CD4-positive, alpha-beta T cell treated with Interleukin-1 beta for 1 hour (primary cell): ENCODE results near the gene COL11A2.
A peak's percentile ranks its signal among the peaks of the same experiment; 100 is the strongest.
"Not testable (repeated sequence)": the region's sequence is repeated elsewhere in the genome, so short reads cannot be mapped to it uniquely, and the experiment has no call there.

Source experiments
- DNase-seq, 2 donors: peaks; one replicate each; pipeline ENCODE4 v3.0.0-alpha.2; 2020 to 2022

Gene COL11A2

DNA sequence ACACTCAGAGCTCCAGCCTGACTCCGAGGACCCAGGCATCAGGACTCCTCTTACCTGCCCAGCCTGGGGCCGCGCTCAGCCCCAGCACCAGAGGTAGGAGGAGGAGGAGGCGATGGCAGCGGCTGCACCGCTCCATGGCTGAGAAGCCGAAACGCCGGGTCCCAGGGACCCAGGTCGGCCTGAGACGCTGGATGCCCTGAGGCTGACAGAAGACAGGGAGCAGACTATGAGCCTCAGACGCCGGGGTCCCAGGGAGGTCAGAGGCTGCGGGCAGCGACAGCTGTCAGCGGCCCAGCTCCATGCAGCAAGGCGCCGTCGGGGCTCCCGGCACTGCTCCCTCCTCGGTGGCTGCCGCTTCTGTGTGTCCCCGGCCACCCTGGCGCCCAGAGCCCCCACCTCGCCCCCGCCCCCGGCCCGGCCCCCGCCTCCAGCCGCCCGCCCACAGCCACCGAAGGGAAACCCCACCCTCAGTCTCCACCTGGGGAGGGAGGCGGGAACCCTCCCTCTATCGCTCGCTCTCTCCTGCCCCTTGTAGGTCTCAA, at the start of gene COL11A2:
Gene COL11A2, minus strand, starts transcription at position 363 of the 542 bp plus-strand sequence. Its CDS starts 227 bp downstream, at position 136.
- DNase-seq = peak; percentile 27 to 45

DNA sequence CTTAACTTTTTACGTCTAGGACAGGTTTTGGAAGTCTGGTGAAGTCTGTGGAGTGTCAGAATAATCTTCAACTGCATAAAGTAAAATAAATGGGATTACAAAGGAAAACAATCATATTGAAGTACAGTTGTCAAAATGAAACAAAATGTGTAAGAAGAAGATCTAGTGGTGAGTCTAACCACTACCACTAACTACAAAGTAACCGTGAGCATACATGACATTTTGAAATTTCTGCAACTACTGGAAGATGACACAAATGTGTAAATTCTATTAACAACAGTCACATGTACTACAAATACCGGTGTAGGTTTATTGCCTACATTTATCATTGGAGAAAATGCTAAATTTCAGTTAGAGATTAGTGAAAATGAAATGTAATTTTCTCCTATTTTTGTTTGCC, 49.7 kb upstream of the COL11A2 start:
- DNase-seq = no peak

DNA sequence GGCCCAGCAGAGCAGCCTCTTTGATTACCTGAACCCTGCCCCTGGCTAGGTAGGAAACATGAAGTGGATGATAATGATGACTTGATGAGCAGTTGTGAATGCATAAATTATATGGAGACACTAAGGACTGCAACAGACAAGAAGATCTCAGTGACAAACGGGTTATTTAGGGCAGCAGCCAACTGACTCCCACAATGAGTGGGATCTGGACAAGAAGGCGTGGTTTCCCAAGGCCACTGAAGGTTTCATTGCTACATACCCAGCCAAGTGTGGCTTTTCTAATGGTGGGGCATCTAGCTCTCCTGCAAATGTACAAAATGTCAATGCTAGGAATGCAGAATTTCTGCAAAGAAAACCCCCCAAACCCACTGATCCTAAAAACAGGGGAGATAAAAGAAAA, 45.5 kb upstream of the COL11A2 start:
- no peak for DNase-seq

DNA sequence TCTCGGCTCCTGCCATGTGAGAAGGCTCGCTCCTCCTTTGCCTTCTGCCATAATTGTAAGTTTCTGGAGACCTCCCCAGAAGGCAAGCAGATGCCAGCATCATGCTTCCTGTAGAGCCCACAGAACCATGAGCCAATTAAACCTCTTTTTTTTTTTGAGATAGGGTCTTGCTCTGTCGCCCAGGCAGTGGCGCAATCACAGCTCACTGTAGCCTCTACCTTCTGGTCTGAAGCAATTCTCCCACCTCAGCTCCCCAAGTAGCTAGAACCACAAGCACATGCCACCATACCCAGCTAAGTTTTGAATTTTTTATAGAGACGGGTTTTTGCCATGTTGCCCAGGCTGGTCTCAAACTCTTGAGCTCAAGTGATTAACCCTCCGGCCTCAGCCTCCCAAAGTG, 44.6 kb upstream of the COL11A2 start:
- no peak for DNase-seq

DNA sequence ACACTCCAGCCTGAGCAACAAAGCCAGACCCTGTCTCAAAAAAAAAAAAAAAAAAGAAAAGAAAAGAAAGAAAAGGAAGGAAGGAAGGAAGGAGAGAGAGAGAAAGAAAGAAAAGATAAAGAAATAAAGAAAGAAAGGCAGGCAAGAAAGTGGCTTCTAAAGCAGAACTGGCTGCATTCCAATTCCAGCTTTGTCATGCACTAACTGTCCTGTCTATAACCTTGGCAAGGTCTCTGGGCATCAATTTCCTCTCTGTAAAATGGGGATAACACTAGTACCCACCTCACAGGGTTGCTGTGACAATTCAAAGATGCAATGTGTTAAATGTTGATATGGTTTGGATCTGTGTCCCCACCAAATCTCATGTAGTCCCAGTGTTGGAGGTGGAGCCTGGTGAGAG, 44.1 kb upstream of the COL11A2 start:
- no peak for DNase-seq

DNA sequence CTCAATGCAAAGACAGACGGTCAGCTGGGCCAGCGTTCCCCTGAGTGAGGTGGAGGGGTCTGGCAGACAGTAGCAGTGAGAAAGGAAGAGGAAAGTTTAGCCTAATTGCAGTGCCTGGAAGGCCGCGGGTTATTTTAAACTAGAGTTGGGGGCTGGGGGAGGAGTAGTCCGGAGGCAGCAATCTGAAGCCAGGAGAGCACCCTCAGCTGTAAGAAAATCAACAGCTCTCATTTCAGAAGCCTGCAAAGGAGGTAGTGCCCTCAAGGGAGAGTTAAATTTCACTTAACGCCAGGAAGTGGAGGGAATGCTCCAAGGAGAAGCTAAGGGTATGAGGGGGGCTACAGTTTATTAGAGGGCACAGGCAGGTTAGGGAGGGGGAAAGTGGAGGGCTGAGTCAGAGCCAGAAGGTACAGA, 43.0 kb upstream of the COL11A2 start:
- no peak for DNase-seq

DNA sequence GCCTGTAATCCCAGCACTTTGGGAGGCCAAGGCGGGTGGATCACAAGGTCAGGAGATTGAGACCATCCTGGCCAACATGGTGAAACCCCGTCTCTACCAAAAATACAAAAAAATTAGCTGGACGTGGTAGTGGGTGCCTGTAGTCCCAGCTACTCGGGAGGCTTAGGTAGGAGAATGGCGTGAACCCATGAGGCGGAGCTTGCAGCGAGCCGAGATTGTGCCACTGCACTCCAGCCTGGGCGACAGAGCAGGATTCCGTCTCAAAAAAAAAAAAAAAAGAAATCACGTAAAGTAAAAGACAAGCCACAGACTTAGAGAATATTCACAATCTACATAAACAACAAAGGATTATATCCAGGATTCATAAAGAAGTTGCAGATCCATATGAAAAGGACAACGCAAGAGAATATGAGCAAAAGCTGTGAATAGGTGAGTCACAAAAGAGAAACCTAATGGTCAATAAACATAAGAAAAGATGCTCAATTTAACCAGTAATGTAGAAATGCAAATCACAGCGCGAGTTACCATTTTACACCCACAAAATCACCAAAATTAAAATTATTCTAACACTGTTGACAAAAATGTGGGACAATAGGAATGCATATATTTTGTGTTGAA, 34.3 kb upstream of the COL11A2 start:
- DNase-seq = not testable (repeated sequence)

DNA sequence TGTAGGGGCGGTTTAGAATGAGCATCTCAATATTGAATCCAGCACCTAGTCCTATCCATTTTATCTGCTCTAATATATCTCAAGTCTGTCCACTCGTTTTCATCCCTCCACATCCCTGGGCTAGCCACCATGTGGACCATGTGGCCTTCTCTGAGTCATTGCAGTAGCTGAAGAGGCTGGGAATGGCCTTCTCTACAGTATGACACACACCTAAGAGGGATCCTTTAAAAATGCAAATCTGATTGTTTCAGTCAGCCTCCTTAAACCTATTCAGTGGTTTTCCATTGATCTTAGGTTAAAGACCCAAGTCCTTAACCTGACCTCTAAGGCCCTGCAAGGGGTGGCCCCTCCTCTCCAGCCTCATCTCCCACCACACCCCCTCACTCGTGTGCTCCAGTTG, 25.4 kb upstream of the COL11A2 start:
- DNase-seq = no peak

DNA sequence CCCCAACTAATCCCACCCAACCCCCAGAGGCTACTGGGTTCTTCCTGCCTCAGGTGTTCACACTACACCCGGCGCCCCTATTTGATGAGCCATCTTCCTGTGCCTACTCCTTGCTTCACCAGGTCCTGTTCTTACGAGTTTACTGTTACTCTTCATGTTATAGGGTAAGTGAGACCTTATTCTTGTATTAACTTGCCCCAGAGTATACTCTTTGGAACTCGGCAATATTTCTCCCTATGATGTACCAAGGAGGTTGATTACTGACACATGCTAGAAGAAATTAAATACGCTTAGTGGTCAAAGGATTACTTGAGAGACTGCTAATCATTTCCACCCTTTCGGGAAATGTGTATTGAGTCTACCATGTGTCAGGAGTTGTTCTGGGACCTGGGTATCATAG, 25.0 kb upstream of the COL11A2 start:
- DNase-seq = no peak

DNA sequence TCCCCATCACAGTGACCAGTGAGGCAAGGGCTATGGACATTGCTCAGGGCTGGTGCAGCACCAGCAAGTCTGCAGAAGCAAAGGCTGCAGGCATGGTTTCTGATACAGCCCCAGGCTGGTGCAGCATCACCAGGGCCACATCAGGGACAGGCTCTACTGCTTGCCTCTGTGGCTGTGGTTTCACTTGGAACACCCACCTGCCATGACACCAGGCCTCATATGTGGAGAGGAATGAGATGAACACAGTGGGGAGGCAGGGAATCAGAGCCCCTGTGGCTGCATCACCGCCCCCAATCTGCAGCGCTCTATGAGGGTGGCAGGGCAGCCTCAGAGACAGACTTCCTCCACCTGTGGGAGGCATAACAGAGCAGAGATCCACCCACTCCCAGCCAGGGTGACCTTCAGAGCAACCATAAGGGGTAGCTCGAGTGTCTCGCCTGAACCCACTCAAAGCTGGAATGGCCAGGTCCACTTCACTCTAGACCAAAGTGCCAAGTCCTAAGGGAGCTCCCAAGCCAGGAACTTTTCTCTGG, 23.9 kb upstream of the COL11A2 start:
- DNase-seq = no peak

DNA sequence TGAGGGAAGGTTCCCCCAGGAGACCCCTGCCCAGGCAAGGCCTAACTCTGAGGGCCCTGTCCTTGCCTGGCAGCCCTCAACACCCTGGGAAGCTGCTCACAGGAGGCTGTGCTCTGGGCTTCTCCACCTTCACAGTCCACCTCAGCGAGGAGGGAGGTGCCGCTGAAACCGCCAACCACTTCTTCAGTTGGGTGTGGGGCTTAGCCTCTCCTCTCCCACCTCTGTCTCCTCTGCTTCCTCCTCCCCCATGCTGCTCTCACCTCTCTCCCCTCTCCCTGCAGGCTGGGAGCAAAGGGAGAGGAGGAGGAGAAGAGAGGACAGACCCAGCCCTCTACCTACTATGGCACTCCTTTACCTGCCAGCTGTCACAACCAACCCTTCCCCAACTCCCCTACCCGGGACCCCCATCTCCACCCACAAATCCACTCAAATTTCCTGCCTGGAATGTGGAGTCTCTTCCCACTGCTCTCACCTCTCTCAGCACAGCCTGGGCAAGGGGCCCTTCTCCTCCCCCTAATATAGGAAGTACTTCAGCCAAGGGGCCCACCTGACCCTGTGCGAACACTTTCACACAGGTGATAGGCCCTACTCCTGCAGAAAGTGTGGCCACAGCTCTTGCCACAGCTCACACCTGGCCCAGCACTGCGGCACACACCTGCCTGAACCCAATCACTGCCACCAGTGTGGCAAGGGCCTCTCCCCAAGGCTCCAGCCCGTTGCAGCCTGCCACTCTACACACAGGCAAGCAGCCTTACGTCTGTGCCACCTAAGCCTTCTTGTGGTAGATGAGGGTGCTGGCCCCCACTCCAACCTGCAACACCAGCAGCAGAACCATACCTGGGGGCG, 23.2 kb upstream of the COL11A2 start:
- no peak for DNase-seq

DNA sequence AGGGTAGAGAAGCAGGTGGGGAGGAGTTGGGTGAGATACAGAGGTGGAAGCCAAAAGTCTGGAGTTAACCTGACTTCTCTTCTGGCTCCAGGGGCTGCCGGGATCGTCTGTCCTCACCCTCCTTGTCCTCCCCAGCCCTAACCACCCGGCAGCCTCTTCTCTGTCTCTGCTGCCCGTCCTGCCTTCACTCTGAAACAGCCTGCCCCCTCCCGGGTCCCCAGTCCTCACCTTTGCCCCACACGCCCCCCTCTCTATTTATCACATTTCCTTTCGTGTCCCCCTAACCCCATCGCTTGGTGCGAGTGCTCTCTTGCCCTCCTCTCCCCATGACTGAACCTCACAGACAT, 21.7 kb upstream of the COL11A2 start:
- no peak for DNase-seq

DNA sequence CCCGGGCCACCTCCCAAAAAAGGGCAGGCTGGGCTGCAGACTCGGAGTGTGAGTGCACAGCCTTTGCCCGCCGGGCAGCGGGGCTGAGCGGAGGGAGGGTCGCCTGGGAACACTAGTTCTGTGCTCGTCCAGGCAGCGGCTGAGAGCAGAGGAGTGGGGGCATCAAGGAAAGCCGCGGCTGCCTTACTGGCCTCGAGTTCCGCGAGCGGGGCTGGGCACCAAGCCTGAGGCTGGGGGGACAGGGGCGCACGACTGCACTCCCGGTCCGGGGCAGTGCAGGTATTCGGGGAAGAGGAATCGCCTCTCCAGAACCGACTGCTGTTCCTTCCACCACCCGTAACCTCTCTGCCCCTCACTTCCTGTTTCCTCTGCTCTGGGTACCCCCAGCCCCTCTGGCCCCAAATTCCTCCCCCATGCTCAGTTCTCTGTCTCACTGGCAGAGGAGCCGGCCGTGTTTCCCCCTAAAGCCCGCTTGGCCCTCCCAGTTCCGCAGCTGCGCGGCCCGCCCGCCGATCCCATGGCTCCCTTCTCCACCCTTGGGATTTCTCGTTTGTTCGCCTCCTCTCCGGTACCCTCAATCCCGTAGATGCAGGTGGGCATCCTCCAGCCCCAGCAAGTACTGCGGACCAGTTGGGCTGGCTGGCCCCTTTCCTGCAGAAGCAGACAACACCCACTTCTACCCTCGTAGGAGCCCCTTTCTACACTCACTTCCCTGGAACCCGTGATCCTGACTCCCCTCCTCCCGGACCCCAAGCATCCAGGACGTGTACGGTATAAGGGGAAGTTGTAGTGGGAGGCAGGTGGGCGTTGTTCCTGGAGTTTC, 21.1 kb upstream of the COL11A2 start:
- peak in 1 of 2 donors; percentile 10 for DNase-seq

DNA sequence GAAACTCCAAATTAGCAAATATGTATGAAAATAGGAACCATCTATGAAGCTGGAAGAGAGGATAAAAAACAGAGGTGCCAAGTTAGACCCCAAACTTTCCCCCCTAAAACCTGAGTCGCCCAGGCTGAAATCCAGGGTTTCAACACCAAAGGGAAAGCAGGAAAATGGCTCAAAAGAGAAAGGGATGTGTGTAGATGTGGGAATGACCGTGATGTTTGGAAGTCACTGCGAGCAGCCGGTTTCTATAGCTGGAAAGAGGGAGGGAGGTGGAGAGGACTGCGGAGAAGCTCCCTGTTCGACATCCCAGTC, 20.5 kb upstream of the COL11A2 start:
- DNase-seq = no peak

DNA sequence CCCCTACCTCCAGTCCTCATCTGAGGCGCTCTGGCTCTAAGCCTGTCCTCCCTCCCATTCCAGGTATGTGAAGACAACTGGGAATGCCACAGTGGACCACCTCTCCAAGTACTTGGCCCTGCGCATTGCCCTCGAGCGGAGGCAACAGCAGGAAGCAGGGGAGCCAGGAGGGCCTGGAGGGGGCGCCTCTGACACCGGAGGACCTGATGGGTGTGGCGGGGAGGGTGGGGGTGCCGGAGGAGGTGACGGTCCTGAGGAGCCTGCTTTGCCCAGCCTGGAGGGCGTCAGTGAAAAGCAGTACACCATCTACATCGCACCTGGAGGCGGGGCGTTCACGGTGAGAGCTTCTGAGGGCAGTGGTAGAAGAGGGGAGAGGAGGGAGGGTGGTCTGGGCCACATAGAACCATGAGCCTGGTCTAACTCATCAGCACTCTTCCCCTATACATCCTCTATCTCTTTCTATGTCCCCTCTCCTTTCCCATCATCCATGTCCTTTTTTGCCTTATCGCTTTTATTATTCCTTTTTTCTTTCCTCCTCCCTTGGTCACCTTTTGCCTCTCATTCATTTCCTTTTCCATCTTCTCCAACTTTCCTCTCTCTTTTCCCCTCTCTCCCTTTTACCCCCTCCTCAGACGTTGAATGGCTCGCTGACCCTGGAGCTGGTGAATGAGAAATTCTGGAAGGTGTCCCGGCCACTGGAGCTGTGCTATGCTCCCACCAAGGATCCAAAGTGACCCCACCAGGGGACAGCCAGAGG, 19.6 kb upstream of the COL11A2 start:
- no peak for DNase-seq

DNA sequence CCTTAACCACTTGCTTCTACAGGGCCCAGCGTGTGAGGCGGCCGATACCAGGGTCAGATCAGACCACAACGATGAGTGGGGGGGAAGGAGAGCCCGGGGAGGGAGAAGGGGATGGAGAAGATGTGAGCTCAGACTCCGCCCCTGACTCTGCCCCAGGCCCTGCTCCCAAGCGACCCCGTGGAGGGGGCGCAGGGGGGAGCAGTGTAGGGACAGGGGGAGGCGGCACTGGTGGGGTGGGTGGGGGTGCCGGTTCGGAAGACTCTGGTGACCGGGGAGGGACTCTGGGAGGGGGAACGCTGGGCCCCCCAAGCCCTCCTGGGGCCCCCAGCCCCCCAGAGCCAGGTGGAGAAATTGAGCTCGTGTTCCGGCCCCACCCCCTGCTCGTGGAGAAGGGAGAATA, 18.9 kb upstream of the COL11A2 start:
- no peak for DNase-seq

DNA sequence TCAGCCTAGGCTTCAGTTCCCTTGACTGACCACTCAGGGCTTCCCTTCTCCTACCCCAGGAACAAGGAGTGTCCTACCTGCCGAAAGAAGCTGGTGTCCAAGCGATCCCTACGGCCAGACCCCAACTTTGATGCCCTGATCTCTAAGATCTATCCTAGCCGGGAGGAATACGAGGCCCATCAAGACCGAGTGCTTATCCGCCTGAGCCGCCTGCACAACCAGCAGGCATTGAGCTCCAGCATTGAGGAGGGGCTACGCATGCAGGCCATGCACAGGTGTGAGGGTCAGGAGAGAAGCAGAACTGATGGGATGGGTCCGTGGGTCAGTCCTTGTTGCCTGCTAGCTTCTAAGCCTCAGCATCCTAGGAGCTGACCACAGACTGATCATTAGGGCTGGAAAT, 17.6 kb upstream of the COL11A2 start:
- no peak for DNase-seq

DNA sequence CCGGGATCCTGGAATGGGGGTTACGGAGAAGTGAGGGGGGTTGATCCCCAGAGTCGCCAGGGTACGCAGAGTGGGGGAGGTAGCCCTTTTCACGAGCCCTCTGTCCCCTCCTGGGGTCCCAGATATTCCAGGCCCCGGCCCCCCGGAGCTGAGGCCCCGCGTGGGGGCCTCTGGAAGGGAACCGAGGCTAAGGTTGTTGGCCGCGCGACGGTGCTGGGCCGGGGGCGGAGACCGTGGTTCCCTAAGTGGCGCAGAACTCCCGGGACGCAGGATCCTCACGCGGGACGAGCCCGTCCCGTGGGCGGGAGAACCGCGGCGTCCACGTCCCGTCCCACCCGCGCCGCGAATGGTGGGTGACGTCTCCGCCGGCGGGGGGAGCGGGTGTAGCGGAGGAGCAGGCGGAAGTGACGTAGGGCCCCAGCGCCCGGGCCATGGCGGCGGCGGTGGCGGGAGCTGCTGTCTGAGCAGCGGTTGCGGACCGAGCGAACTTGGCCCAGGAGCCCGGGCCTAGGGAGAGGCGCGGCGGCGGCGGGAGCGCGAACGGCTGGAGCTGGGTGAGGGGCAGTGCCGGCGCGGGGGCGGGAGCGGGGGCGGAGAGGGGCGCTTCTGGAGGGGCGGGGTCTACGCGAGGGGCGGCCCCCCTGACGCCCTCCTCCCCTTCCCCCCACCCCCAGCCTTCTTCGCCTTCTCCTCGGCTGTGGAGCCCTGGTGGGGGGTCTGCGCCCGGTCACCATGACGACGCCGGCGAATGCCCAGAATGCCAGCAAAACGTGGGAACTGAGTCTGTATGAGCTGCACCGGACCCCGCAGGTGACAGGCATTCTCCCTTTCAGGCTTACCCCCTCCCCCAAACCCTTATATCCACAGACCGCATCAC, 16.1 kb upstream of the COL11A2 start, which contains the start of gene RING1:
Gene RING1, plus strand, starts transcription at position 410 of the 877 bp plus-strand sequence. Its CDS starts 323 bp downstream, at position 733.
- peak; percentile 88 to 89 for DNase-seq

DNA sequence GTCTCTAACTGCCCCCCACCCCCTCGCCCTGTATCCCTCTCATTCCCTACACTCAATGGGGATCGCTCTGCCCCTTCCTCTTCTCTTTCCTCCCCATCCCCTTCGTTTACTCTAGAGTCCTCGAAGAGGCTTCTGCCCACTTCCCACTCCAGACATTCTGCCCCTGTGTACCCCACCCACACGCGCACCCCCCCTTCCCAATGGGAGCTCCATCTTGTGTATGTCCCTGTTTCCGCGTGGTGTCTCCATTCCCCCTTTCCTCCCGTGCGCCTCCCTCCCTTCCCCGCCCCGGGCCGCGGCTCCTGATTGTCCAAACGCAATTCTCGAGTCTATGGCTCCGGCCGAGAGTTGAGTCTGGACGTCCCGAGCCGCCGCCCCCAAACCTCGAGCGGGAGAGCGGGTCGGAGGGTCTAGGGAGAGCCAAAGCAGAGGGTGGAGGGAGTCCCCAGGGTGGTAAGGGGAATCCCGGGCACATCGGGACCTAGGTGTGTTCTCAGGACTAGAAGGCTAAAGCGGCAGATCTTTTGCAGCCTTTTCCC, 15.4 kb upstream of the COL11A2 start:
- DNase-seq = peak in 1 of 2 donors; percentile 18

DNA sequence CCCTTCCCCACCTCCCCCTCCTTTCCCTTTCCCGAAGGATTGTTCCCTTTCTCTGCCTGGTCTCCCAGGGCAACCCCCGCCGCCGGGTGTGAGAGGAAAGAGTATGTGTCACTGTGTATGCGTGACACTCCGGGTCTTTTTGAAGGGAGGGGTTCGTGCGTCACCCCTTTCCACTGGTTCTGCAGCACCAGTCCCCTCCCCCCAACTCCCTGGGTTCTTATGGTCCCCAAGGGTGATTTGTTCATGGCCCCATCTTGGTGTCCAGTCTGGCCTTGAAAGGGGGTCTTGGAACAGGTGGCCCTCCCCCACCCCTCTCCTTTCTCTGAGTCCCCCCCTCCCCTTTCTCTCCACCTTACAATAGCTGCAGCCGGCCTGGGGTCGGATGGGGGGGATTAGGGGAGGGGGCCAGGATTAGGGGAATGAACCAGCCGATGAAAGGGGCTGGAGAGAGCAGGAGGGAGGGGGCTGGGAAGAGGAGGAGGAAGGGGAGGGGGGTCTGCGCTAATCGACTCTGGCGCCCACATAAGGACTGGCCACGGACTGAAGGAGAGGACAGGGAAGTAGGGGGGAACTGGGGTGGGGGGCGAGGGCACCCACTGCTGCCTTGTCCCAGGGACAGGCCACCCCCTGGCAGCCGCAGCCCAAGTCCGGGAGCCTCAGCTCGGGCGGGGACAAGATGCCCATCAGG, 14.7 kb upstream of the COL11A2 start:
- DNase-seq = no peak
